WTC11 (cell line): ENCODE measurements around the gene METTL6. TPM values are rescaled to one million over a fixed set of nuclear protein-coding genes. Genes with fewer than 3 reads are reported as not detected.

ENCODE experiments used
- ATAC-seq: fragments of 200-7000 bp; cut with Tn5 transposase; 2 replicates; pipeline ENCODE4 v1.10.0; 2021; ENCODE audit warnings: mild to moderate bottlenecking, moderate library complexity
- CTCF ChIA-PET: fragments of 300-600 bp; sonication (Branson Sonifier 250); formaldehyde crosslinking; loops from one replicate; lab custom pipeline; 2021; ENCODE audit warnings: antibody characterized with exemption; lab: Charles Lee
- POLR2A ChIA-PET: fragments of 350-600 bp; sonication (Branson Sonifier 250); formaldehyde crosslinking; loops from one replicate; lab custom pipeline; 2021; ENCODE audit warnings: antibody characterized with exemption; lab: Charles Lee
- DNase-seq: peaks from one replicate; pipeline ENCODE4 v3.0.0; 2021; ENCODE audit warnings: low spot score
- H3K27ac Mint-ChIP-seq: 2 replicates; pipeline ENCODE4 v1.8.0; 2021; ENCODE audit warnings: mixed read lengths
- H3K27me3 Mint-ChIP-seq: 2 replicates; pipeline ENCODE4 v1.8.0; 2021; ENCODE audit warnings: low read depth, mild to moderate bottlenecking, moderate library complexity, mixed read lengths
- H3K36me3 Mint-ChIP-seq: 2 replicates; pipeline ENCODE4 v1.8.0; 2021; ENCODE audit warnings: mixed read lengths
- H3K4me1 Mint-ChIP-seq: 2 replicates; pipeline ENCODE4 v1.8.0; 2022; ENCODE audit warnings: mixed read lengths
- H3K4me3 Mint-ChIP-seq: 2 replicates; pipeline ENCODE4 v1.8.0; 2021; ENCODE audit warnings: mild to moderate bottlenecking, moderate library complexity, mixed read lengths
- H3K9me3 Mint-ChIP-seq: 2 replicates; pipeline ENCODE4 v1.8.0; 2021; ENCODE audit warnings: mixed read lengths
- ATF1 ChIP-seq: sonication (generic); formaldehyde crosslinking; IDR thresholded peaks from 2 replicates; pipeline ENCODE4 v1.8.1; 2023; ENCODE audit warnings: mild to moderate bottlenecking, moderate library complexity, missing genetic modification reagents
- CREM ChIP-seq: sonication (generic); formaldehyde crosslinking; IDR thresholded peaks from 2 replicates; pipeline ENCODE4 v1.8.1; 2022; ENCODE audit warnings: mild to moderate bottlenecking, missing genetic modification reagents, moderate library complexity
- E2F5 ChIP-seq: sonication (generic); formaldehyde crosslinking; IDR thresholded peaks from 2 replicates; pipeline ENCODE4 v1.8.1; 2022; ENCODE audit warnings: mild to moderate bottlenecking, moderate library complexity, missing genetic modification reagents
- ESRRA ChIP-seq: sonication (generic); formaldehyde crosslinking; IDR thresholded peaks from 2 replicates; pipeline ENCODE4 v1.8.1; 2022; ENCODE audit warnings: mild to moderate bottlenecking, missing genetic modification reagents, borderline replicate concordance
- FOXJ3 ChIP-seq: sonication (generic); formaldehyde crosslinking; IDR thresholded peaks from 2 replicates; pipeline ENCODE4 v1.9.0; 2021; ENCODE audit warnings: missing genetic modification reagents, mild to moderate bottlenecking, borderline replicate concordance
- FOXP1 ChIP-seq: sonication (generic); formaldehyde crosslinking; IDR thresholded peaks from 2 replicates; pipeline ENCODE4 v1.8.0; 2022; ENCODE audit warnings: missing genetic modification reagents, mild to moderate bottlenecking, moderate library complexity, borderline replicate concordance
- IRF2 ChIP-seq: sonication (generic); formaldehyde crosslinking; IDR thresholded peaks from 2 replicates; pipeline ENCODE4 v1.8.0; 2022; ENCODE audit warnings: low read depth, missing genetic modification reagents, borderline replicate concordance
- JAZF1 ChIP-seq: fragments of 250-450 bp; sonication (Bioruptor Pico); IDR thresholded peaks from 2 replicates; pipeline ENCODE4 v1.9.0; 2021; ENCODE audit warnings: moderate library complexity, mild to moderate bottlenecking, inconsistent platforms
- JUN ChIP-seq: sonication (generic); formaldehyde crosslinking; IDR thresholded peaks from 2 replicates; pipeline ENCODE4 v1.8.0; 2023; ENCODE audit warnings: mild to moderate bottlenecking, missing genetic modification reagents
- MLX ChIP-seq: sonication (generic); formaldehyde crosslinking; IDR thresholded peaks from 2 replicates; pipeline ENCODE4 v1.8.1; 2023; ENCODE audit warnings: mild to moderate bottlenecking, missing genetic modification reagents, moderate library complexity
- MYBL2 ChIP-seq: sonication (generic); formaldehyde crosslinking; IDR thresholded peaks from 2 replicates; pipeline ENCODE4 v1.8.1; 2023; ENCODE audit warnings: mild to moderate bottlenecking, moderate library complexity, missing genetic modification reagents
- NR1H2 ChIP-seq: sonication (generic); formaldehyde crosslinking; IDR thresholded peaks from 2 replicates; pipeline ENCODE4 v1.9.0; 2021; ENCODE audit warnings: mild to moderate bottlenecking, moderate library complexity, missing genetic modification reagents
- OVOL2 ChIP-seq: fragments of 250-450 bp; sonication (Bioruptor Pico); IDR thresholded peaks from 2 replicates; pipeline ENCODE4 v1.9.0; 2021; ENCODE audit warnings: mild to moderate bottlenecking, borderline replicate concordance
- SMAD4 ChIP-seq: sonication (generic); formaldehyde crosslinking; IDR thresholded peaks from 2 replicates; pipeline ENCODE4 v1.8.0; 2022; ENCODE audit warnings: mild to moderate bottlenecking, missing genetic modification reagents
- SOX15 ChIP-seq: fragments of 250-450 bp; sonication (Bioruptor Pico); IDR thresholded peaks from 2 replicates; pipeline ENCODE4 v1.9.0; 2021; ENCODE audit warnings: mild to moderate bottlenecking
- ZBTB21 ChIP-seq: sonication (generic); formaldehyde crosslinking; IDR thresholded peaks from 2 replicates; pipeline ENCODE4 v1.8.1; 2023; ENCODE audit warnings: mild to moderate bottlenecking, missing genetic modification reagents, borderline replicate concordance
- ZMAT4 ChIP-seq: fragments of 250-450 bp; sonication (Bioruptor Pico); IDR thresholded peaks from 2 replicates; pipeline ENCODE4 v1.9.0; 2021; ENCODE audit warnings: mild to moderate bottlenecking
- ZNF425 ChIP-seq: fragments of 250-450 bp; sonication (Bioruptor Pico); conservative IDR thresholded peaks from 2 replicates; pipeline ENCODE4 v1.9.0; 2021; ENCODE audit warnings: mild to moderate bottlenecking
- total RNA-seq: library from RNA; stranded (reverse); gene quantifications from 3 replicates; pipeline ENCODE4 v1.2.3, GENCODE V29; 2021
- TF ChIP-seq, protein P1 (sequence below): sonication (generic); formaldehyde crosslinking; IDR thresholded peaks from 2 replicates; pipeline ENCODE4 v1.8.0; 2023; ENCODE audit warnings: mild to moderate bottlenecking, missing genetic modification reagents
- TF ChIP-seq, protein P2 (sequence below): sonication (generic); formaldehyde crosslinking; IDR thresholded peaks from 2 replicates; pipeline ENCODE4 v1.8.1; 2023; ENCODE audit warnings: mild to moderate bottlenecking, missing genetic modification reagents

Gene METTL6
- total RNA-seq, 1 experiment from 2014 or later, result 13.7 TPM

DNA sequence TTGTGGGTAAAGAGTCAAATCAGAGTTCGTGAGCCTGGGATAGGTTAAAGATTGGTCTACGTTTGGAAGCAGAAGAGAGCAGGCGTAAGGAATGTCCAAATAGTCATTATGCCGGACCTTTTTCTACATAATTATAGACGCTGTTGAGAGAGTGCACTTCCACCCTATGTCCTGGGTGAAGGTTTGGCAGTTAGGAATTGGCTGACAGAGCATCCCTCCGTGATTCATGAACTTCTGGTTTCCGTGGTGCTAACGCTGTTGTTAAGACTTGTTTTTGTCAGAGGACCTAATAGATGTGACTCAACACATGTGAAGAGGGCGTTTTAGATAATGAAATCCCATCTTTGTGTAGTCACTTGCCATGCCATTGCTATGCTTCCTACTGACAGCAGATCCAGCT lies 1.2 kb upstream of the METTL6 start:
- Mint-ChIP-seq H3K4me3 (peak overlapping the region; percentile 96), H3K36me3 (peaks cover 38% of the 10 kb centered on the region), H3K27ac (no peak overlapping the region; the same call in 1 of the 2 replicates), H3K9me3 (no peaks in the 10 kb centered on the region), H3K4me1 (peaks cover 24% of the 10 kb centered on the region), H3K27me3 (no peaks in the 10 kb centered on the region)
- ChIA-PET POLR2A (no interaction called here), CTCF (no interaction called here)
- ATAC-seq, result no peak
- no peak for TF ChIP-seq E2F5 (CRISPR knock-in tag)
- TF ChIP-seq CREM (CRISPR knock-in tag), result no peak
- TF ChIP-seq, protein P1, sequence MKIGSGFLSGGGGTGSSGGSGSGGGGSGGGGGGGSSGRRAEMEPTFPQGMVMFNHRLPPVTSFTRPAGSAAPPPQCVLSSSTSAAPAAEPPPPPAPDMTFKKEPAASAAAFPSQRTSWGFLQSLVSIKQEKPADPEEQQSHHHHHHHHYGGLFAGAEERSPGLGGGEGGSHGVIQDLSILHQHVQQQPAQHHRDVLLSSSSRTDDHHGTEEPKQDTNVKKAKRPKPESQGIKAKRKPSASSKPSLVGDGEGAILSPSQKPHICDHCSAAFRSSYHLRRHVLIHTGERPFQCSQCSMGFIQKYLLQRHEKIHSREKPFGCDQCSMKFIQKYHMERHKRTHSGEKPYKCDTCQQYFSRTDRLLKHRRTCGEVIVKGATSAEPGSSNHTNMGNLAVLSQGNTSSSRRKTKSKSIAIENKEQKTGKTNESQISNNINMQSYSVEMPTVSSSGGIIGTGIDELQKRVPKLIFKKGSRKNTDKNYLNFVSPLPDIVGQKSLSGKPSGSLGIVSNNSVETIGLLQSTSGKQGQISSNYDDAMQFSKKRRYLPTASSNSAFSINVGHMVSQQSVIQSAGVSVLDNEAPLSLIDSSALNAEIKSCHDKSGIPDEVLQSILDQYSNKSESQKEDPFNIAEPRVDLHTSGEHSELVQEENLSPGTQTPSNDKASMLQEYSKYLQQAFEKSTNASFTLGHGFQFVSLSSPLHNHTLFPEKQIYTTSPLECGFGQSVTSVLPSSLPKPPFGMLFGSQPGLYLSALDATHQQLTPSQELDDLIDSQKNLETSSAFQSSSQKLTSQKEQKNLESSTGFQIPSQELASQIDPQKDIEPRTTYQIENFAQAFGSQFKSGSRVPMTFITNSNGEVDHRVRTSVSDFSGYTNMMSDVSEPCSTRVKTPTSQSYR (CRISPR knock-in tag), result no peak
- TF ChIP-seq NR1H2 (CRISPR knock-in tag), result no peak
- TF ChIP-seq FOXP1 (CRISPR knock-in tag), result no peak
- DNase-seq, result no peak

DNA sequence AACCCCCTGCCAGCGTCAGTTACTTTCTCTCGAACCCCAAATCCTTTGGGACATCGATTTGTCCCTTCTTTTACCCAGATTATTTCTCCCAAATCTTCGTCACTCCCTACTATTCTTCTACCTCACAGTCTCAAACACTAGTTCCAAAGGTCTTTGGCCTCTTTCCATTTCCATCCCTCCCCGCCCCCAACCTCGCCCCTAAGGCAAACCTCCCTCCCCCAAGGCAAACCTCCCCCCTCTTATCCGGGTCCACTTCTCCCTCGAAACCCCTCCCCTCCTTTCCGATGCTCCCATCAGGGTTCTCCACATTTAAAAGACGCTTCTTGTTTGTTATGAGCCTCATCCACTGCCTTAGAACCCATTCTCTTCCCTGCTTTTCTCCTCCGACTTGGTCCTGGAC lies 637 bp upstream of the METTL6 start:
- no peak for TF ChIP-seq ZBTB21 (CRISPR knock-in tag)
- TF ChIP-seq, protein P2, sequence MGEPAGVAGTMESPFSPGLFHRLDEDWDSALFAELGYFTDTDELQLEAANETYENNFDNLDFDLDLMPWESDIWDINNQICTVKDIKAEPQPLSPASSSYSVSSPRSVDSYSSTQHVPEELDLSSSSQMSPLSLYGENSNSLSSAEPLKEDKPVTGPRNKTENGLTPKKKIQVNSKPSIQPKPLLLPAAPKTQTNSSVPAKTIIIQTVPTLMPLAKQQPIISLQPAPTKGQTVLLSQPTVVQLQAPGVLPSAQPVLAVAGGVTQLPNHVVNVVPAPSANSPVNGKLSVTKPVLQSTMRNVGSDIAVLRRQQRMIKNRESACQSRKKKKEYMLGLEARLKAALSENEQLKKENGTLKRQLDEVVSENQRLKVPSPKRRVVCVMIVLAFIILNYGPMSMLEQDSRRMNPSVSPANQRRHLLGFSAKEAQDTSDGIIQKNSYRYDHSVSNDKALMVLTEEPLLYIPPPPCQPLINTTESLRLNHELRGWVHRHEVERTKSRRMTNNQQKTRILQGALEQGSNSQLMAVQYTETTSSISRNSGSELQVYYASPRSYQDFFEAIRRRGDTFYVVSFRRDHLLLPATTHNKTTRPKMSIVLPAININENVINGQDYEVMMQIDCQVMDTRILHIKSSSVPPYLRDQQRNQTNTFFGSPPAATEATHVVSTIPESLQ (CRISPR knock-in tag), result no peak
- no peak for TF ChIP-seq SMAD4
- no peak for TF ChIP-seq JAZF1
- no peak for TF ChIP-seq FOXP1 (CRISPR knock-in tag)
- no peak for TF ChIP-seq FOXJ3
- no peak for TF ChIP-seq ZMAT4 (CRISPR knock-in tag)
- no peak for TF ChIP-seq OVOL2 (CRISPR knock-in tag)
- no peak for TF ChIP-seq ATF1
- TF ChIP-seq IRF2 (CRISPR knock-in tag), result no peak
- TF ChIP-seq CREM (CRISPR knock-in tag), result no peak
- TF ChIP-seq JUN (CRISPR knock-in tag), result no peak
- no peak for TF ChIP-seq SOX15
- no peak for TF ChIP-seq ZNF425 (CRISPR knock-in tag)
- no peak for TF ChIP-seq MYBL2 (CRISPR knock-in tag)
- TF ChIP-seq MLX, result no peak
- no peak for TF ChIP-seq ESRRA
- ChIA-PET CTCF (interaction anchor here (1.0 to 1.1 kb wide), 2 partner anchors 222 to 225 kb away, joined by 3 read pairs; partner anchors contain the start of gene CAPN7), POLR2A (no interaction called here)
- Mint-ChIP-seq H3K27ac (peak overlapping the region; percentile 91), H3K4me3 (peak overlapping the region; percentile 96), H3K27me3 (no peaks in the 10 kb centered on the region), H3K36me3 (peaks cover 36% of the 10 kb centered on the region), H3K9me3 (no peaks in the 10 kb centered on the region), H3K4me1 (peaks cover 24% of the 10 kb centered on the region)
- no peak; the same call in 1 of the 2 replicates for ATAC-seq
- no peak for DNase-seq
